Measurements from ENCODE around the gene TSR1. TPM values are rescaled to one million over a fixed set of nuclear protein-coding genes. Genes with fewer than 3 reads are reported as not detected.
A peak's percentile ranks its signal among the peaks of the same experiment; 100 is the strongest.

Gene TSR1
- total and polyA plus RNA-seq, 10 donors = 8.2 to 30.4 (median 19.6) TPM

DNA sequence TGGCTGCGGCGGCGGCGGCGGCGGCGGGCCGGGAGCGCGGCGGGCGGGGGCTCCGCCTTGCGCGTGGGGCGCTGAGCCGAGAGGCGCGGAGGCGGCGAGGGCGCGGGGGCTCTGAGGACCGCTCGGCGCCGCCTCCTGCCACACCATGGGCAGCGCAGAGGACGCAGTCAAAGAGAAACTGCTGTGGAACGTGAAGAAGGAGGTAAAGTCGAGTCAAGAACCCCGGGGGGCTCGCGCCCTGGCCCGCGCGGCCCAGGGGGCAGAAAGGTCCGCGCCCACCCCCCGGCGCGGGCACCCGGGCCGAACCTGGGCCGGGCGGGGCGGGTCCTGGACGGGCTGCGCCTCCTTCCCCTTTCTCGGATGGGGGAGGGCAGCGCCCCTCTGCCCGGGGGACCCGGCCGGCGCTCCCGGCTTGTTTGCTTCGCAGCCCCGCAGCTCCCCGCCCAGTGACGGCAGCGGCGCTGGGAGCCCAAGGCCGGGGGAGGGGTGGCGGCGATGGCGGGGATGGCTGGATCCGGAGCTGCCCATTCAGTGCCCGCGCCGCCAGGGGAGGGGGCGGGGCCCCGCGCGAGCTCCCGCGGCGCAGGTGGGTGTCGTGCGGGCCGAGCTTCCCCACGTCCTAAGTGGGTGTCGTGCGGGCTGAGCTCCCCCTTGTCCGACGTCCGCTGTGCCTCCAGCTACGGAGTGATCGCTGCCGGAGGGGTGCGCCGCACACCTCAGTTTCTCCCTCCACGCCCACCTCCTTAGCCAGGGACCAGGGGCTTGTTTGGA, 1.5 kb upstream of the TSR1 start:
- peaks cover 9 to 41% (median 29%) of the 10 kb centered on the region in 6 donors for H3K4me1 ChIP-seq
- TF ChIP-seq, protein P1, sequence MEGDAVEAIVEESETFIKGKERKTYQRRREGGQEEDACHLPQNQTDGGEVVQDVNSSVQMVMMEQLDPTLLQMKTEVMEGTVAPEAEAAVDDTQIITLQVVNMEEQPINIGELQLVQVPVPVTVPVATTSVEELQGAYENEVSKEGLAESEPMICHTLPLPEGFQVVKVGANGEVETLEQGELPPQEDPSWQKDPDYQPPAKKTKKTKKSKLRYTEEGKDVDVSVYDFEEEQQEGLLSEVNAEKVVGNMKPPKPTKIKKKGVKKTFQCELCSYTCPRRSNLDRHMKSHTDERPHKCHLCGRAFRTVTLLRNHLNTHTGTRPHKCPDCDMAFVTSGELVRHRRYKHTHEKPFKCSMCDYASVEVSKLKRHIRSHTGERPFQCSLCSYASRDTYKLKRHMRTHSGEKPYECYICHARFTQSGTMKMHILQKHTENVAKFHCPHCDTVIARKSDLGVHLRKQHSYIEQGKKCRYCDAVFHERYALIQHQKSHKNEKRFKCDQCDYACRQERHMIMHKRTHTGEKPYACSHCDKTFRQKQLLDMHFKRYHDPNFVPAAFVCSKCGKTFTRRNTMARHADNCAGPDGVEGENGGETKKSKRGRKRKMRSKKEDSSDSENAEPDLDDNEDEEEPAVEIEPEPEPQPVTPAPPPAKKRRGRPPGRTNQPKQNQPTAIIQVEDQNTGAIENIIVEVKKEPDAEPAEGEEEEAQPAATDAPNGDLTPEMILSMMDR (IDR thresholded peaks at IDR 0.05 in 8 of 11, conservative IDR thresholded peaks at IDR 0.05 in 3 of 11) = peak in 1 of 11 experiments; percentile 17
- peak; percentile 54 to 76 (median 76) for TF ChIP-seq POLR2AphosphoS5 (IDR thresholded peaks at IDR 0.05)
- TF ChIP-seq POLR2A (IDR thresholded peaks at IDR 0.05) = peak in 1 of 3 donors; percentile 21
- peak; percentile 90 for DNase-seq
- 1% methylated on average over 64 to 92 of the region's 92 CpGs for WGBS, 5 donors
- H3K27me3 ChIP-seq (replicated peaks in 1 of 7) = no peaks in the 10 kb centered on the region
- H3K9me3 ChIP-seq = no peaks in the 10 kb centered on the region
- H3K27ac ChIP-seq = peak overlapping the region; percentile 69 to 87 (median 84)
- peaks cover 0 to 46% (median 23%) of the 10 kb centered on the region in 6 donors for H3K36me3 ChIP-seq
- intact Hi-C loops (cut with DNase I; ENCODE audit: low total_unique reads) = no loop called here
- peak overlapping the region; percentile 91 to 99 (median 98) for H3K4me3 ChIP-seq

DNA sequence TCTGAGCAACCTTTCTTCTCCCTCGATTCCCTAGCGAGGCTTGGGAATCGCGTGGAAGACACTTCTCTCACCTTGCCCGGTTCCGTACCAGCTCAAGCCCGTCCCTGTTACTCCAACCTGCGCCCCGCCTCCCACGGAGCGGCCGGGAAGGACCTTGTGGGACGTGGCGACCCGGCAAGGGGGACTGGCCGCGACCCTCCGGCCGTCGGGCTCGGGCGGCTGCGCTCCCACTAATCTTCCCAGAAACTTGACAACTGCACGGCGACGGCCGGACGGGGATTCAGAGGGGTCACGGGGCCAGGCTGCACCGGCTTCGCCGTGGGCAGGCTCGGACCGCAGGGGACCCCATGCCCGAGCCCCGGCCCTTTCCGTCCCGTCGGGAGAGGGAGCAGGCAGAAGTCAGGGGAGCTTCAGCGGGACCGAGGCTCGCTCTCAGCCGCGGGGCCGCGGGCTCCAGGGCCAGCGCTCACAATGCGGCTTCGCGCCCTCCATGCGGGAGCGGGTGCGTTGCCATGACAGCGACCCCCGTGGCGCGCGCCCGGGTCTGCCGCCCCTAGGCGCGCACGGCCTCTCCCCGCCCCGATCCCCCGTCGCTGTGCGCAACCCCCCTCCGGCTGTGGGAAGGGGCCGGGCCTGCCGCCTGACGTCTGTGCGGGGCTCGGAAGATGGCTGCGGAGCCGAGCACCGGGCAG, 741 bp upstream of the TSR1 start, which contains the start of gene SGSM2:
SGSM2 (plus strand) TSS at position 650 of the 692 bp plus-strand sequence. CDS start 188 bp downstream, outside the sequence.
- TF ChIP-seq, protein P1 (IDR thresholded peaks at IDR 0.05 in 8 of 11, conservative IDR thresholded peaks at IDR 0.05 in 3 of 11) = no peak
- TF ChIP-seq POLR2AphosphoS5 (IDR thresholded peaks at IDR 0.05) = peak in 2 of 3 donors; percentile 41 to 69

DNA sequence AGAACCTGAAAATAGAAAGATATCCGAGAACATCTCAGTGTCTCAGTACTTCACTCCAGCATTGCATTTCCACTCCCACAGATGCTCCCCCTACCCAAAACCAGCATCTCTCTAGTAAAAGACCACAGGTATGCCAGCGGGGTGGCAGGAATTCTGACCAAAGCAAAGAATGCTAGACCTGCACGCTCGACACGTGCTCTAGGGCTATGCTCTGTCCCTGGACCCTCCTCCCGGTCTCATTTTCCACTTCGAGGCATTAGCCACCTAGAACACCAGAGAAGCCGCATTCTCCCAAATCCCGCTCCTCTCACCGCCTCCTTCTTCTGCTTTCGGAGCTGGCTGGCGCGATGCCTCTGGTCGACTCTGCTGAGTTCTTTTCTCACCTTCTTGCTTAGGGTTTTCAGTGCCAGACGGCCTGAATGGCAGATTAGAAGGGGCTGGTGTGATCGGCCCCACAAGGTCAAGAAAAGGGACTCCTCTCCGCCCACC, 487 bp downstream of the TSR1 start:
- 3 to 5% (median 4%) methylated on average over 17 of the region's 17 CpGs for WGBS, 5 donors
- no peaks in the 10 kb centered on the region for H3K27me3 ChIP-seq (replicated peaks in 1 of 7)
- H3K36me3 ChIP-seq = peaks cover 0 to 46% (median 42%) of the 10 kb centered on the region in 6 donors
- TF ChIP-seq, protein P1 (IDR thresholded peaks at IDR 0.05 in 8 of 11, conservative IDR thresholded peaks at IDR 0.05 in 3 of 11) = no peak
- no peak for TF ChIP-seq POLR2AphosphoS5 (IDR thresholded peaks at IDR 0.05)
- TF ChIP-seq POLR2A (IDR thresholded peaks at IDR 0.05) = no peak
- peak; percentile 72 for DNase-seq
- intact Hi-C loops (cut with DNase I; ENCODE audit: low total_unique reads) = no loop called here
- no peaks in the 10 kb centered on the region for H3K9me3 ChIP-seq
- H3K4me3 ChIP-seq = peak overlapping the region; percentile 91 to 99 (median 98)
- peaks cover 9 to 41% (median 29%) of the 10 kb centered on the region in 6 donors for H3K4me1 ChIP-seq
- peak overlapping the region in 7 of 8 donors; percentile 73 to 87 (median 86) for H3K27ac ChIP-seq

More for the DNA sequence above, 741 bp upstream of the TSR1 start, which contains the start of gene SGSM2:
- peak within 1 kb of the TSS; percentile 73 to 87 (median 84) for H3K27ac ChIP-seq
- intact Hi-C loops (cut with DNase I; ENCODE audit: low total_unique reads) = no loop called here
- H3K9me3 ChIP-seq = no peaks in the 10 kb centered on the region
- H3K4me3 ChIP-seq = peak within 1 kb of the TSS; percentile 91 to 99 (median 98)
- H3K27me3 ChIP-seq (replicated peaks in 1 of 7) = no peaks in the 10 kb centered on the region
- peak; percentile 93 for DNase-seq
- WGBS, 5 donors = 0 to 1% (median 1%) methylated on average over 31 to 77 of the region's 77 CpGs
- peaks cover 9 to 41% (median 29%) of the 10 kb centered on the region in 6 donors for H3K4me1 ChIP-seq
- peaks cover 0 to 46% (median 30%) of the 10 kb centered on the region in 6 donors for H3K36me3 ChIP-seq

Measured in spleen (tissue), 11 donors.